ENCODE measurements around the gene VWF. TPM values are rescaled to one million over a fixed set of nuclear protein-coding genes. Genes with fewer than 3 reads are reported as not detected.
"Not testable (repeated sequence)": the region's sequence is repeated elsewhere in the genome, so short reads cannot be mapped to it uniquely, and the experiment has no call there.

The VWF gene
- total RNA-seq, 1 experiment from 2014 or later: 0.48 TPM

GRCh38 chr12:6157482-6157881, 33.0 kb upstream of the VWF start:
- no peaks in the 10 kb centered on the region for H4K20me1 ChIP-seq (ENCODE audit: insufficient read depth)
- no TSS peak for BruUV-seq (replicated peaks)
- no peak for DNase-seq
- TF ChIP-seq CTCF (conservative IDR thresholded peaks at IDR 0.05) (no peak), EZH2 (IDR thresholded peaks at IDR 0.05; ENCODE audit: low read depth) (no peak)
- ChIA-PET CTCF (no interaction called here), POLR2A (ENCODE audit: unreplicated experiment) (interaction anchor here (0.6 kb wide), 1 partner anchor 36 kb away, joined by 4 read pairs; no protein-coding TSS in a partner anchor)
- intact Hi-C loops (cut with micrococcal nuclease; ENCODE audit: unreplicated experiment): no loop called here
- no peaks in the 10 kb centered on the region for H3K27me3 ChIP-seq (ENCODE audit: insufficient read depth, low read depth)
- no peaks in the 10 kb centered on the region; the same call in 1 of the 2 replicates for H3F3A ChIP-seq (ENCODE audit: insufficient read depth, low read depth)
- H3K4me3 ChIP-seq: no peak overlapping the region
- no peak overlapping the region for H2AFZ ChIP-seq
- H3K79me2 ChIP-seq (ENCODE audit: low read depth): no peaks in the 10 kb centered on the region
- H3K9me2 ChIP-seq (ENCODE audit: insufficient read depth): no peaks in the 10 kb centered on the region; the same call in 1 of the 2 replicates
- no peaks in the 10 kb centered on the region for H3K36me3 ChIP-seq (ENCODE audit: low read depth)
- H3K27ac ChIP-seq: no peak overlapping the region
- H3K4me2 ChIP-seq: no peak overlapping the region
- H3K9me3 ChIP-seq (ENCODE audit: insufficient read depth, low read depth): no peaks in the 10 kb centered on the region
- H3K4me1 ChIP-seq (replicated peaks; ENCODE audit: insufficient read depth): no peaks in the 10 kb centered on the region

- no peak overlapping the region for H3K4me3 ChIP-seq
- no peaks in the 10 kb centered on the region; the same call in 1 of the 2 replicates for H3K9me2 ChIP-seq (ENCODE audit: insufficient read depth)
- H3F3A ChIP-seq (ENCODE audit: insufficient read depth, low read depth): no peaks in the 10 kb centered on the region; the same call in 1 of the 2 replicates
- H3K27me3 ChIP-seq (ENCODE audit: insufficient read depth, low read depth): no peaks in the 10 kb centered on the region
- no peak overlapping the region for H3K4me2 ChIP-seq
- POLR2A ChIA-PET (ENCODE audit: unreplicated experiment): no interaction called here
- no peak overlapping the region for H2AFZ ChIP-seq
- no peak for DNase-seq
- no peaks in the 10 kb centered on the region for H3K9me3 ChIP-seq (ENCODE audit: insufficient read depth, low read depth)
- CTCF ChIA-PET: interaction anchor here (0.6 kb wide), 1 partner anchor 31 kb away, joined by 3 read pairs; no protein-coding TSS in a partner anchor
- no peak for TF ChIP-seq CTCF (conservative IDR thresholded peaks at IDR 0.05)
- no peak for TF ChIP-seq EZH2 (IDR thresholded peaks at IDR 0.05; ENCODE audit: low read depth)
- no peaks in the 10 kb centered on the region for H3K79me2 ChIP-seq (ENCODE audit: low read depth)
- intact Hi-C loops (cut with micrococcal nuclease; ENCODE audit: unreplicated experiment): no loop called here
- BruUV-seq (replicated peaks): no TSS peak
- no peaks in the 10 kb centered on the region for H3K4me1 ChIP-seq (replicated peaks; ENCODE audit: insufficient read depth)
- H3K36me3 ChIP-seq (ENCODE audit: low read depth): no peaks in the 10 kb centered on the region
- no peaks in the 10 kb centered on the region for H4K20me1 ChIP-seq (ENCODE audit: insufficient read depth)
- H3K27ac ChIP-seq: no peak overlapping the region
Observed at GRCh38 chr12:6154730-6155459, 30.4 kb upstream of the VWF start.

- not testable (repeated sequence) for H3K36me3 ChIP-seq (ENCODE audit: low read depth)
Observed at GRCh38 chr12:6148722-6149121, 24.3 kb upstream of the VWF start.

More at GRCh38 chr12:6148722-6149121, 24.3 kb upstream of the VWF start:
- H3F3A ChIP-seq (ENCODE audit: insufficient read depth, low read depth); H3K9me3 ChIP-seq (ENCODE audit: insufficient read depth, low read depth); BruUV-seq (replicated peaks); CTCF ChIA-PET; H4K20me1 ChIP-seq (ENCODE audit: insufficient read depth); H3K4me3 ChIP-seq; intact Hi-C loops (cut with micrococcal nuclease; ENCODE audit: unreplicated experiment); H3K9me2 ChIP-seq (ENCODE audit: insufficient read depth); H3K4me2 ChIP-seq; H3K79me2 ChIP-seq (ENCODE audit: low read depth); H3K27ac ChIP-seq; H3K27me3 ChIP-seq (ENCODE audit: insufficient read depth, low read depth); H2AFZ ChIP-seq; POLR2A ChIA-PET (ENCODE audit: unreplicated experiment); H3K4me1 ChIP-seq (replicated peaks; ENCODE audit: insufficient read depth); DNase-seq: not testable (repeated sequence)

All from PC-9 (cell line).